Stimulated activated naive CD4-positive, alpha-beta T cell (primary cell): ENCODE measurements around the gene MORN2.

ENCODE experiments used
- DNase-seq, 6 experiments: peaks; one replicate each; lab custom pipeline; 2025; lab: John Stamatoyannopoulos, UW

Gene MORN2

GRCh38 chr2:38889575-38889974, 13.8 kb downstream of the MORN2 start, which contains the start of gene ARHGEF33:
Gene ARHGEF33 (plus strand): TSS chr2:38889875. CDS start chr2:38919448, 29,573 bp downstream.
- DNase-seq, result no peak

DNA sequence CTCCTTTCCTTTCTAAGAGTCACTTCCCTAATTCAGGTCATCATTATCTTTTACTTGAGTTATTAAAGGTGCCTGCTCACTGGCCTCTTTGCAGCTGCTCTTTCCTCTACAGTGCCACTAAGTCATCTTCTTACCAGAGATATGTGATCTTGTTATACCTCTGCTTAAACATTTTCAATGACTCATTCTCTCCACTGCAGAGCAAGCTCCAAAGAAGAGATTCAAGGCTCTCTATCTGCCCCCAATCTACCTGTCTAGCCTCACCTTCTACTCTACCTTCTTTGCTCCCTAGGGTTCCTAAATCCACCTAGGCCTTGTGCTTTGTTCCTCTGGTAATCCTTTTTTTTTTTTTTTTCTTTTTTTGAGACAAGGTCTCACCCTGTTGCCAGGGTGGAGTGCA, 17.0 kb downstream of the MORN2 start:
- DNase-seq, result no peak

DNA sequence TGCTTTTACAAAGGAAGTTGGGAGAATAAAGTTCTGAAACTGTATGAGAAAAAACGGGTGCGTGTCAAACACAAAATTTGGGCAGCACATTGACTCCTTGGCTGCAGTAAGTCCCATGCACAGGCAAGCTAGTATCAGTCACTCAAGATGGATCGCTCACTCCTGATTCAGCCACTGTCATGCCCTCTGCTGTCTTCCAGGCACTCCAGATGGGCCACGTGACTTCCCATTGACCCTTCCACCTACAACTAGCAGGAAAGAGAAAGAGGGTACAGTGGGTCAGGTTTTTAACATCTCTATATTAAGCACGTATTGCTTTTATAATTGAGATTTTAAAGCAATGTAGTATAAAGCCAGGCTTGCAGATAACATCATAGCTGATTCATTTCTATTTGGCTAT, 22.5 kb downstream of the MORN2 start:
- DNase-seq, result no peak

DNA sequence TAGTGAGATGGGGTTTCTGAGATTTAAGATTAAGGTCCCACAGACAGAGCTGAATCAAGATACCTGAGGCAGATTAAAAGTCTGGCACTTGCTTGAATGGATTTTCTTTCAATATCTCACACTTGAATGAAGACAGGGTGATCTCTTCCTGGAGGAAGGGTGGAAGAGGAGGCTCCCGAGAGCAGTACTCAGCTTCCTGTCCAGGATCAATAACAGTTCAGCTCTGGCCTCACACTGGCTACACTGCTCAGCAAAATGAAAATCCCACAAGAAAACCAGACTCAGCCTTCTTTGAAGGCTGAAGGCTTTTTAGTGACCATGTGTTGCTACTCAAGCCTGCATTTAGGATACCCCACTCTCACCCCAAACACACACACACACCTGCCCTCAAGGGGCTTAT, 24.9 kb downstream of the MORN2 start:
- no peak for DNase-seq

- DNase-seq, result no peak
These were observed 29.5 kb downstream of the MORN2 start for GRCh38 chr2:38905251-38905650.

GRCh38 chr2:38907242-38907641, 31.5 kb downstream of the MORN2 start:
- no peak for DNase-seq

- no peak for DNase-seq
These were observed 32.2 kb downstream of the MORN2 start for GRCh38 chr2:38907743-38908562.

DNA sequence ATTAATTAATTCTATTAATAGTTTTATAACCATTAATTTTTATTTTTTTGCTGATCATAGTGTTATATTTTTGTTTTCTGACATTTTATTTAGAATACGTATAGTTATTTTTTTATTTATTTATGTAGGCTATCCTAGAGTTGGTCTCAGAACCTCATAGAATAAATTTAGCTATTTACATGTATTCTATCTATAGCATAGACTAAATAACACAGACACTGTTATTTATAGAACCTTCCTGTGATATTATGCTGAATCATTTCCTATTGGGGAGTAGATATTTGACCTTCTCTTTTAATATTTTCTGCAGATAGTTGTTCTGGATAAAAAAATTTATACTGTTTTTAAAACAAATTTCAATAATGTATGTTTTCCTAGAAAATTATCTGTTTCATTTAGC, 34.1 kb downstream of the MORN2 start:
- no peak for DNase-seq

- DNase-seq, result no peak
These were observed 35.4 kb downstream of the MORN2 start for GRCh38 chr2:38911191-38911590.

DNA sequence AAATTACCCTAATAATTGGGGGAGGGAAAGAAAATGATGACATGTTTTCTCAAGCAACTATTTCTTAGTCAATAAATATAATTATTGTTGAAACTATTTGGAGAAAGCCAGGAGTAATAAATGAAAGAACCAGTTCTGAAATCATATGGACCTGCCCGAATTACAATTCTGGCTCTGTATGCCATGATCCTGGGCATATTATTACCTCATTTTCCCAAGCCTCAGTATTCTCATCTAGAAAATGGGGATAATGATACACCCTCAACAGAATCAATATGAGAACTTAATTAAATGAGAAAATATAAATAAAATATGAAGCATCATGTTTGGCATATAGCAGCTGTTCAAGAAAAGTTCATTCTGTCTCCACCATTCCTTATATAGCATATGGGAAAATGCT, 36.8 kb downstream of the MORN2 start:
- DNase-seq, result no peak

DNA sequence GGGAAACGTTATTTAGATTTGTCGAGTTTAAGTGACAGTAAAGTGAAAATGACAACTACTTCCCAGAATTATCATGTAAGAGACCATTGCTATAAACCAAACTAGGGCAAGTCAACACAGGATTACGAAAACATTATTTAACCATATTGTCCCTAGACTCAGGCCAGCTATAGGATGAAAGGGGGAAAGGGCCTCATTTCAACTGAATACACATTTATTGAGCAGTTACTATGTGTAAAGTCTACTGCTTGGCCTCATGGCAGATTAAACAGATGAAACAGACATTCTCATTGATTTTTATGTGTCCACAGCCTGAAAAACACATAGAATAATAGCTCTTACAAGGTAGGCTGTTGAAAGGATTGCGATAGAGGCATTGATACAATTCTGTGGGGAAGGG, 46.6 kb downstream of the MORN2 start:
- DNase-seq, result no peak

DNA sequence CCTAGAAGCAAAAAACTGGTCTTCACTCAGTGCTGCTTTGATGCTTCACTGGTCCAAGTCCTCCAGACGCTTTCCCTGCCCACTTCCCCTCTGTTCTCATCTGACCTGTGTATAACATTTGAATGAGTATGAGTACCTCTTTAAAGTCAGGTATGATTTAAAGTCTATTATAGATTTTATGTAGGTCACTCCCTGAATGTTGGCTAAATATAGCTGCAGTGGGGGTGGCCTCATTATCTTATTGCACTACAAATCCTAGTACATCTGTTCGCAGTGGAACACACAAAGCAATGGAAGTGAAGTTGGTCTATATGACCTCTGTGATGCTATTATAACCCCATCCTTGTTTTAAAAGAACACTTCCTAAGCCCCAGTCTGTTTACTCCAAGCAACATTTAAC, 47.1 kb downstream of the MORN2 start:
- DNase-seq, result no peak

- DNase-seq, result no peak
These were observed 50.2 kb downstream of the MORN2 start for GRCh38 chr2:38925982-38926381.

DNA sequence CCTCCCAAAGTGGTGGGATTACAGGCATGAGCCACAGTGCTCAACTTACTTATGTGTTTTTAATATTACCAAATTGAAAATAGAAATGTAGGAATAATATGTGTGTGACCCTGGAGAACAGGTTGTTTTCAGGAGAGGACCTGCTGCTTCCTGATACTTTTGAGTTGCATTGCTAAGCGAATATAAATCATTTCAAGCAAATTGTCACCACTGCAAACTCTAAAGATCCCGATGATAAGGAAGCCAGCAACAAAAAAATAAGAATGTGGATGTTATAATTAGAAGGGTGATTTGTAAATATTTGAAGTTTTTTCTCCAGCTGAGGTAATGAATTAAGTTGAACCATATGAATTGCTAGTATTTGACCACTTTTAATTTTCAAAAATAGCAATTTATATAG, 54.8 kb downstream of the MORN2 start:
- DNase-seq, result no peak
